GM21423 (cell line): ENCODE measurements around the gene ACP1.
A peak's percentile ranks its signal among the peaks of the same experiment; 100 is the strongest.
"Not testable (repeated sequence)": the region's sequence is repeated elsewhere in the genome, so short reads cannot be mapped to it uniquely, and the experiment has no call there.

Experiments used
- ATAC-seq: cut with Tn5 transposase; IDR thresholded peaks from one replicate; pipeline ENCODE4 v1.9.1; 2021; ENCODE audit warnings: mild to moderate bottlenecking, moderate library complexity; ENCODE audit not compliant: unreplicated experiment

ACP1 gene

GRCh38 chr2:309148-309953 is 44.6 kb downstream of the ACP1 start:
- no peak for ATAC-seq

- no peak for ATAC-seq
Measured at GRCh38 chr2:309954-310510, 45.3 kb downstream of the ACP1 start.

GRCh38 chr2:310994-311393 is 46.2 kb downstream of the ACP1 start:
- ATAC-seq = no peak

GRCh38 chr2:313991-314390 is 49.2 kb downstream of the ACP1 start:
- ATAC-seq = no peak

DNA sequence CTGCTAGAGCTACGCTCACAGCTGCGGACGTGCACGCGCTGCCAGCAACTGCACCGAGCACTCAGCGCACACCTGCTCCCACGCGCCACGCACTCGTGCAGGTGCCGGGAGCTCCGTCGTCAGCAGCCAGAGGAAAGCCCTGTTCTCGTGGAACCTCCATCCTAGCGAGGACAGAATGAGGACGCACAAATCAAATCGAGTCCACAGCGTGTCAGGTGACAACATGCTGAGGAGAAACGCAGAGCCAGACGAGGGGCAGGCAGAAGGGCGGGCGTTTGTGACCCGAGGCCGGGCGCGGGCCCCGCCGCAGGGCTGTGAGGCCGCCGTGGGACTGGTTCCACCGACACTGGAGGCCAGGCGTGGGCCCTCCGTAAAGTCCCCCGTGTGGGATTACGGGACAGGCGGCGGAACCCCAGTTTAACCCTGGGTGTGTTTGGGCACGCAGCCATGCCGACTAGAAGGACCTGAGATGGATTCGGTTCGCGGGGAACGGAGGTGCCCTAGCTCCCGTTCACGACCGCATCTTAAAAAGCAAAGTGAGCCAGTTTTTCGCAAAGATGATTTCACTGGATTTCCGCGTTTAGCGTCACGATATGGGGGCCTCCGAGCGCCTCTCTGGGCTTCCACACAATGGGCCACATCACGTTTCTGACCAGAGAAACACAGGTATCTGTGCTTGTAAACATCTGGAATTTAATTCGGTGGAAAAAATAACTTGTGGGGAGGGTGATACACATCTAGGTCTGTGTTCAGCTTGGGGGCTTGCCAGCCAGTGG is 50.0 kb downstream of the ACP1 start:
- no peak for ATAC-seq

- not testable (repeated sequence) for ATAC-seq
Measured at GRCh38 chr2:315925-316324, 51.2 kb downstream of the ACP1 start.

GRCh38 chr2:316381-316780 is 51.6 kb downstream of the ACP1 start:
- no peak for ATAC-seq

DNA sequence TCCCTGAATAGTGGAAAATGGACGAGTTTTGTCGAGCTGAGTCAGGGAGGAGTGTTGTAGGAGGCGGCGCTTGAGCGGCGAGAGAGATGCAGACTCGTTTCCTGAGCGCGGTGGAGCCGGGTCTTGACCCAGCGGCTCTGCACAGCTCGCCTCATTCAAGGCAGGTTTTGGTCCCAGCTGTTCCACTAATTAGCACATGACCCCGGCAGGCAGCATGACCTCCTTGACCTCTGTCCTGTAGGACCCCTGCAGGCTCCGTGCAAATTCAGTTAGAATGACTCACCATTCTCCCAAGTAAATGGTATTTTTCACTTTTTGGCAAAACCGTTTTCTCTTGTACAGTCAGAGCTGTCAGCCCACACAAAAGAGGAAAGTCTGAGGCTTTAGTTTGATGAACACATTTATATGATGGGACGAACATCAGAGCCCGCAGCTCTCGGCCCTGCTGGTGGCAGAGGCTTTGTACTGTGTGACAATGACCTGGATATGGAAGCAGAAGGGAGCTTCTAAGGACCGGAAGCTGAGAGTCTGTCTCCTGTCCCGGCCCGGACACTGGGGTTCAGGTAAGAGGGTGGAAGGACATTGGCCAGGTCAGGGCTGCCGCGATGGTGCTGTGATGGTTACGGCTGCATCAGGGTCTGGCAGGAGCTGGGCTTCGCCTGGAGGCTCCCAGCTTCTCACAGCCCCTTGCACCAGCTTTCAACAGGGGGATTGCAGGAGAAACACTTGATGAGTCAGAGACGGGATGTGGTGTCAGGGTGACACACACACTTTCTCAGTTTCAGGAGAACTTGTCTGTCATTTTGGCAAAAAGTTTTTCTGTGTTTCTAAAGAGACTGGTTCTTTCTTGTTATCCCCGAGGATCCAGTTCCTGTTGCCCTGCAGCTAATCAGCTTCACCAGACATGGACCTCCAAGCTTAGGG is 53.0 kb downstream of the ACP1 start:
- peak; percentile 70 for ATAC-seq

DNA sequence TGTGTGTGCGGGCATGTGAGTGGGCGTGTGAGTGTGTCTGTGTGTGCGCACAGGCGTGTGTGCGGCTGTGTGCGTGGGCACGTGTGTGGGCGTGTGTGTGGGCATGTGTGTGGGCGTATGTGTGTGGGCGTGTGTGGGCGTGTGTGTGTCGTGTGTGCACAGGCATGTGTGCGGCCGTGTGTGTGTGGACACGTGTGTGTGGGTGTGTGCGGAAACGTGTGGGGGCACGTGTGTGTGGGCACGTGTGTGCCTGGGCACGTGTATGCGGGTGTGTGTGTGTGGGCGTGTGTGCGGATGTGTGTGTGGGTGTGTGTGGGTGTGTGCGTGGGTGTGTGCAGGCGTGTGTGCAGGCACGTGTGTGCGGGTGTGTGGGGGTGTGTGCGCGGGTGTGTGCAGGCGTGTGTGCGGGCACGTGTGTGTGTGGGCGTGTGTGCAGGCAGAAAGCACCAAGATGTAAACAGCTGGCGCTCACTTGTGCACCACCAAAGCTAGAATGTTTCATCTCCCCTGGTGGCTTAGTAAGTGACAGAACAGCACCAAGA is 54.4 kb downstream of the ACP1 start:
- no peak for ATAC-seq

- no peak for ATAC-seq
Measured at GRCh38 chr2:320561-320960, 55.8 kb downstream of the ACP1 start.

GRCh38 chr2:322326-322725 is 57.6 kb downstream of the ACP1 start:
- ATAC-seq = no peak

DNA sequence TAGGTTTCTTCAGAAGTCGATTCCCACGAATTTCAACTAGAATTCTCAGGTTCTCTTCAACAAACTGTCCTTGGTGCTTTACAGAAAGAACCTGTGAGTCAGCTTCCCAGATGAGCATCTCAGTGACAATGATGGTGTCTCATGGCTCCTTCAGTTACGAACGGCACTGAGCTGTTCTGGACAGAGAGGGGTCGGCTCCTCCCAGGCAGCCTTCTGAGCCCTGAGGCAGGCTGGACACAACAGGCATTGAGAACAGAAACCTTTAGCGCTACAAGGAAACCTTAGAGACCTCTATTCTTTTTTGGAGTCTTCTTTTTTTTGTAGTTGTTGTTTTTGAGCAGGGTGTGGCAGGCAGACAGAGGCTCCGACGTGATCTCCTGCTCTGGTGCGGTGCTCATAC is 58.3 kb downstream of the ACP1 start:
- ATAC-seq = no peak
